ENCODE measurements around the gene CSK. TPM values are rescaled to one million over a fixed set of nuclear protein-coding genes. Genes with fewer than 3 reads are reported as not detected.
A peak's percentile ranks its signal among the peaks of the same experiment; 100 is the strongest.

CSK gene
- total RNA-seq, 1 experiment from 2014 or later: 49.2 TPM

- no peak overlapping the region for H2BK20ac ChIP-seq (ENCODE audit: low read depth, low read length, poor library complexity, severe bottlenecking)
- H3K23ac ChIP-seq (ENCODE audit: insufficient read length, low read depth, low read length): no peak overlapping the region
- no peak overlapping the region for H3K14ac ChIP-seq (ENCODE audit: insufficient read depth, low read length)
- H2BK5ac ChIP-seq (ENCODE audit: insufficient read length, low read length): no peak overlapping the region
- no peaks in the 10 kb centered on the region for H3K36me3 Mint-ChIP-seq (ENCODE audit: insufficient read depth in 1 of 3, low read depth in 3 of 3)
- H3K4me1 Mint-ChIP-seq: peaks cover 41 to 57% of the 10 kb centered on the region in 2 experiments
- no peaks in the 10 kb centered on the region for H3K4me1 ChIP-seq (ENCODE audit: insufficient read depth, low read length)
- no peak overlapping the region for H3K4me2 ChIP-seq (ENCODE audit: insufficient read depth, insufficient read length, low read length)
- WGBS (ENCODE audit: extremely low coverage, insufficient read length, low lambda C conversion rate): no CpG with 5 or more reads among the region's 13 CpGs
- no peak overlapping the region for H3K4ac ChIP-seq (ENCODE audit: low read depth, low read length)
- no peak overlapping the region for H2AK5ac ChIP-seq (ENCODE audit: insufficient read length, low read length)
- no peak overlapping the region for H4K91ac ChIP-seq (ENCODE audit: insufficient read length, low read depth, low read length)
- peaks cover 59% of the 10 kb centered on the region for H3K27me3 Mint-ChIP-seq (ENCODE audit: low read depth)
- no peak overlapping the region for H2AFZ ChIP-seq (ENCODE audit: low read length)
- H3K9me3 Mint-ChIP-seq: no peaks in the 10 kb centered on the region
- H4K5ac ChIP-seq (ENCODE audit: insufficient read length, low read depth, low read length): no peak overlapping the region
- H3K56ac ChIP-seq (ENCODE audit: insufficient read length, low read depth, low read length): no peak overlapping the region
- H3K9ac ChIP-seq (ENCODE audit: extremely low read depth, insufficient read length, low read length): no peak overlapping the region
- H3K27ac ChIP-seq (ENCODE audit: insufficient read length, low read depth, low read length): no peak overlapping the region
- no peaks in the 10 kb centered on the region for H3K9me3 ChIP-seq (ENCODE audit: control insufficient read depth, low read depth, low read length)
- DNase-seq: peak; percentile 75
- peak overlapping the region in 1 of 2 experiments; percentile 38; a peak in 2 of 5 replicates for H3K4me3 Mint-ChIP-seq
- H2BK12ac ChIP-seq (ENCODE audit: insufficient read length, low read depth, low read length): no peak overlapping the region
- H3K18ac ChIP-seq (ENCODE audit: insufficient read length, low read depth, low read length): no peak overlapping the region
- H3K27ac Mint-ChIP-seq: peak overlapping the region in 1 of 3 experiments; percentile 22; a peak in 1 of 7 replicates
- no peaks in the 10 kb centered on the region for H3K79me2 ChIP-seq (ENCODE audit: insufficient read depth, low read length)
- H3K27me3 ChIP-seq (ENCODE audit: insufficient read depth, low read length): peaks cover 4% of the 10 kb centered on the region; the same call in 1 of the 2 replicates
- H2BK15ac ChIP-seq (ENCODE audit: low read depth, low read length): no peak overlapping the region
- no peaks in the 10 kb centered on the region for H3K79me1 ChIP-seq (ENCODE audit: insufficient read depth, low read depth, low read length, poor library complexity, severe bottlenecking)
- H3T11ph ChIP-seq (ENCODE audit: low read length): no peak overlapping the region
- TF ChIP-seq CTCF (conservative IDR thresholded peaks at IDR 0.05): no peak
- no peak overlapping the region for H2BK120ac ChIP-seq (ENCODE audit: low read depth, low read length, poor library complexity, severe bottlenecking)
- H4K8ac ChIP-seq (replicated peaks; ENCODE audit: insufficient read length, low read depth, low read length): no peak overlapping the region
- peaks cover 6% of the 10 kb centered on the region for H3K23me2 ChIP-seq (ENCODE audit: insufficient read length, low read depth, low read length, poor library complexity, severe bottlenecking)
- H4K20me1 ChIP-seq (ENCODE audit: control insufficient read depth, insufficient read depth, insufficient read length): no peaks in the 10 kb centered on the region
Observed at GRCh38 chr15:74776821-74777768, 4.8 kb upstream of the CSK start.

Measured in H9 (cell line).